Caco-2 (cell line): ENCODE results near the gene SIGLEC9. TPM values are rescaled to one million over a fixed set of nuclear protein-coding genes. Genes with fewer than 3 reads are reported as not detected.

ENCODE experiments used
- BruUV-seq: library from RNA; stranded (reverse); fragments of 400-500 nt; replicated peaks from 2 replicates; lab custom pipeline; 2021; lab: Mats Ljungman, UMichigan
- CTCF ChIA-PET: fragments of 300-600 bp; sonication (Branson Sonifier 250); formaldehyde crosslinking; loops from one replicate; lab custom pipeline; 2022; ENCODE audit warnings: antibody characterized with exemption; lab: Charles Lee
- POLR2A ChIA-PET: fragments of 300-600 bp; sonication (Branson Sonifier 250); formaldehyde crosslinking; loops from one replicate; lab custom pipeline; 2022; ENCODE audit warnings: antibody characterized with exemption; lab: Charles Lee
- DNase-seq, 2 experiments: peaks; one replicate each; pipeline versions ENCODE4 v3.0.0 to v3.0.0-alpha.2; 2020 to 2022
- H3K27me3 ChIP-seq: replicated peaks from 2 replicates; pipeline ENCODE4 v1.6.0; 2011; ENCODE audit warnings: low read length; ENCODE audit not compliant: control insufficient read depth, insufficient read depth
- H3K36me3 ChIP-seq: 2 replicates; pipeline ENCODE4 v1.5.1; 2011; ENCODE audit warnings: low read length; ENCODE audit not compliant: control insufficient read depth, insufficient read depth
- H3K4me1 ChIP-seq: fragments of 250-450 bp; sonication (Bioruptor Pico); 2 replicates; pipeline ENCODE4 v1.5.1; 2020; ENCODE audit warnings: mild to moderate bottlenecking
- H3K4me3 ChIP-seq: 2 replicates; pipeline ENCODE4 v1.5.1; 2011; ENCODE audit warnings: low read depth, mild to moderate bottlenecking, control low read depth, low read length
- H3K9me3 ChIP-seq: fragments of 250-450 bp; sonication (Bioruptor Pico); 2 replicates; pipeline ENCODE4 v1.5.1; 2020; ENCODE audit warnings: mild to moderate bottlenecking, moderate library complexity
- H3K27ac Mint-ChIP-seq: one replicate; pipeline ENCODE4 v1.8.0; 2022; ENCODE audit warnings: mixed read lengths; ENCODE audit not compliant: unreplicated experiment
- H3K27me3 Mint-ChIP-seq: one replicate; pipeline ENCODE4 v1.8.0; 2022; ENCODE audit warnings: mixed read lengths; ENCODE audit not compliant: insufficient read depth, unreplicated experiment
- H3K36me3 Mint-ChIP-seq: one replicate; pipeline ENCODE4 v1.8.0; 2022; ENCODE audit warnings: mild to moderate bottlenecking, mixed read lengths; ENCODE audit not compliant: insufficient read depth, unreplicated experiment
- H3K4me1 Mint-ChIP-seq: one replicate; pipeline ENCODE4 v1.8.0; 2022; ENCODE audit warnings: low read depth, mixed read lengths; ENCODE audit not compliant: unreplicated experiment
- H3K4me3 Mint-ChIP-seq: one replicate; pipeline ENCODE4 v1.8.0; 2022; ENCODE audit warnings: mild to moderate bottlenecking, moderate library complexity, mixed read lengths; ENCODE audit not compliant: unreplicated experiment
- H3K9me3 Mint-ChIP-seq: one replicate; pipeline ENCODE4 v1.8.0; 2022; ENCODE audit warnings: mixed read lengths; ENCODE audit not compliant: unreplicated experiment
- CTCF ChIP-seq, 2 experiments: fragments of 200-600 bp in 1 of 2; IDR thresholded peaks; 1 replicate in 1 of 2; 2 replicates in 1 of 2; pipeline versions ENCODE4 v1.5.1 to v1.8.0; 2011 to 2022; ENCODE audit warnings: antibody characterized with exemption in 1 of 2, control low read depth in 1 of 2, inconsistent platforms in 1 of 2, low read depth in 1 of 2, low read length in 1 of 2, mild to moderate bottlenecking in 1 of 2, moderate library complexity in 1 of 2; ENCODE audit not compliant: insufficient read depth in 1 of 2, severe bottlenecking in 1 of 2, unreplicated experiment in 1 of 2
- intact Hi-C: fragments of 100-400 bp; cut with micrococcal nuclease; formaldehyde crosslinking; loops from one replicate; pipeline ENCODE4 v1.10.0; 2022; ENCODE audit not compliant: unreplicated experiment
- total RNA-seq: library from RNA; stranded (reverse); gene quantifications from 2 replicates; pipeline ENCODE4 v1.2.3, GENCODE V29; 2022

The SIGLEC9 gene
- total RNA-seq, 1 experiment from 2014 or later = not detected

- ChIA-PET CTCF (no interaction called here), POLR2A (no interaction called here)
- no peak for DNase-seq
- Histone ChIP-seq H3K27me3 (no peaks in the 10 kb centered on the region; the same call in 1 of the 2 replicates), H3K9me3 (no peaks in the 10 kb centered on the region), H3K4me3 (no peak overlapping the region), H3K4me1 (no peaks in the 10 kb centered on the region), H3K36me3 (no peaks in the 10 kb centered on the region)
- no TSS peak for BruUV-seq
- intact Hi-C loops = no loop called here
- Mint-ChIP-seq H3K4me3 (no peak overlapping the region), H3K4me1 (no peaks in the 10 kb centered on the region), H3K27me3 (peaks cover 22% of the 10 kb centered on the region), H3K27ac (no peak overlapping the region), H3K9me3 (no peaks in the 10 kb centered on the region), H3K36me3 (no peaks in the 10 kb centered on the region)
- TF ChIP-seq CTCF (IDR thresholded peaks at IDR 0.05; ENCODE audit: insufficient read depth in 1 of 2, low read depth in 1 of 2, low read length in 1 of 2, severe bottlenecking in 1 of 2, unreplicated experiment in 1 of 2) = no peak
Measured at GRCh38 chr19:51143486-51143885, 18.8 kb downstream of the SIGLEC9 start.

- no peaks in the 10 kb centered on the region for H3K4me1 ChIP-seq
- H3K27me3 ChIP-seq = no peaks in the 10 kb centered on the region
- H3K4me3 ChIP-seq = no peak overlapping the region
- Mint-ChIP-seq H3K4me3 (no peak overlapping the region), H3K9me3 (no peaks in the 10 kb centered on the region), H3K4me1 (no peaks in the 10 kb centered on the region), H3K36me3 (no peaks in the 10 kb centered on the region), H3K27ac (no peak overlapping the region), H3K27me3 (peaks cover 18% of the 10 kb centered on the region)
- no peaks in the 10 kb centered on the region for H3K9me3 ChIP-seq
- H3K36me3 ChIP-seq = no peaks in the 10 kb centered on the region
- CTCF ChIA-PET = no interaction called here
- no peak for TF ChIP-seq CTCF (IDR thresholded peaks at IDR 0.05; ENCODE audit: insufficient read depth in 1 of 2, low read depth in 1 of 2, low read length in 1 of 2, severe bottlenecking in 1 of 2, unreplicated experiment in 1 of 2)
- no peak for DNase-seq
- POLR2A ChIA-PET = no interaction called here
- BruUV-seq = no TSS peak
- intact Hi-C loops = no loop called here
Measured at GRCh38 chr19:51144482-51145045, 19.9 kb downstream of the SIGLEC9 start.

- intact Hi-C loops = no loop called here
- no peak for TF ChIP-seq CTCF (IDR thresholded peaks at IDR 0.05; ENCODE audit: insufficient read depth in 1 of 2, low read depth in 1 of 2, low read length in 1 of 2, severe bottlenecking in 1 of 2, unreplicated experiment in 1 of 2)
Measured at GRCh38 chr19:51145916-51146493, 21.3 kb downstream of the SIGLEC9 start.

More at GRCh38 chr19:51145916-51146493, 21.3 kb downstream of the SIGLEC9 start:
- no peak for DNase-seq
- Histone ChIP-seq H3K4me1 (no peaks in the 10 kb centered on the region), H3K4me3 (no peak overlapping the region), H3K27me3 (no peaks in the 10 kb centered on the region), H3K36me3 (no peaks in the 10 kb centered on the region), H3K9me3 (no peaks in the 10 kb centered on the region)
- no TSS peak for BruUV-seq
- Mint-ChIP-seq H3K4me1 (no peaks in the 10 kb centered on the region), H3K4me3 (no peak overlapping the region), H3K9me3 (peaks cover 9% of the 10 kb centered on the region), H3K27ac (no peak overlapping the region), H3K36me3 (no peaks in the 10 kb centered on the region), H3K27me3 (peaks cover 15% of the 10 kb centered on the region)
- CTCF ChIA-PET = no interaction called here
- POLR2A ChIA-PET = no interaction called here
